Skeletal muscle satellite cell (primary cell): ENCODE data around the gene DAPK1.

Experiments used
- H3K27me3 ChIP-seq: 2 replicates; pipeline ENCODE4 v1.7.0; 2013; ENCODE audit warnings: low read length; ENCODE audit not compliant: control insufficient read depth, insufficient read depth
- H3K36me3 ChIP-seq: 2 replicates; pipeline ENCODE4 v1.7.0; 2013; ENCODE audit warnings: mild to moderate bottlenecking, control low read depth, low read length; ENCODE audit not compliant: insufficient read depth
- H3K4me1 ChIP-seq: 2 replicates; pipeline ENCODE4 v1.7.0; 2013; ENCODE audit warnings: low read length; ENCODE audit not compliant: control insufficient read depth, insufficient read depth
- H3K4me2 ChIP-seq: 2 replicates; pipeline ENCODE4 v1.7.0; 2013; ENCODE audit warnings: mild to moderate bottlenecking, low read length
- H3K4me3 ChIP-seq: 2 replicates; pipeline ENCODE4 v1.7.0; 2013; ENCODE audit warnings: low read length
- H3K9ac ChIP-seq: 2 replicates; pipeline ENCODE4 v1.7.0; 2013; ENCODE audit warnings: mild to moderate bottlenecking, low read depth, low read length, moderate library complexity
- H3K9me3 ChIP-seq: replicated peaks from 2 replicates; pipeline ENCODE4 v1.7.0; 2013; ENCODE audit warnings: mild to moderate bottlenecking, control low read depth, low read length

Gene DAPK1

GRCh38 chr9:87612536-87612935, 114.9 kb downstream of the DAPK1 start:
- H3K9me3 ChIP-seq, result no peaks in the 10 kb centered on the region
- H3K4me3 ChIP-seq, result no peak overlapping the region
- H3K36me3 ChIP-seq, result peaks cover 24% of the 10 kb centered on the region
- peaks cover 13% of the 10 kb centered on the region for H3K4me1 ChIP-seq
- no peaks in the 10 kb centered on the region for H3K27me3 ChIP-seq
- no peak overlapping the region for H3K9ac ChIP-seq
- H3K4me2 ChIP-seq, result no peak overlapping the region

GRCh38 chr9:87613265-87614111, 115.8 kb downstream of the DAPK1 start:
- no peaks in the 10 kb centered on the region for H3K27me3 ChIP-seq
- peaks cover 19% of the 10 kb centered on the region for H3K36me3 ChIP-seq
- H3K4me3 ChIP-seq, result no peak overlapping the region
- H3K4me1 ChIP-seq, result peaks cover 6% of the 10 kb centered on the region
- no peak overlapping the region for H3K4me2 ChIP-seq
- H3K9me3 ChIP-seq, result no peaks in the 10 kb centered on the region
- no peak overlapping the region for H3K9ac ChIP-seq

GRCh38 chr9:87614397-87614796, 116.7 kb downstream of the DAPK1 start:
- H3K4me1 ChIP-seq, result peaks cover 6% of the 10 kb centered on the region
- peaks cover 13% of the 10 kb centered on the region for H3K36me3 ChIP-seq
- no peak overlapping the region for H3K9ac ChIP-seq
- H3K4me2 ChIP-seq, result no peak overlapping the region
- no peaks in the 10 kb centered on the region for H3K9me3 ChIP-seq
- H3K4me3 ChIP-seq, result no peak overlapping the region
- no peaks in the 10 kb centered on the region for H3K27me3 ChIP-seq

GRCh38 chr9:87615136-87615535, 117.5 kb downstream of the DAPK1 start:
- H3K27me3 ChIP-seq, result no peaks in the 10 kb centered on the region
- H3K9me3 ChIP-seq, result no peaks in the 10 kb centered on the region
- no peak overlapping the region for H3K4me3 ChIP-seq
- H3K9ac ChIP-seq, result no peak overlapping the region
- H3K4me2 ChIP-seq, result no peak overlapping the region
- H3K36me3 ChIP-seq, result peaks cover 16% of the 10 kb centered on the region
- peaks cover 6% of the 10 kb centered on the region for H3K4me1 ChIP-seq

GRCh38 chr9:87615547-87616148, 118.0 kb downstream of the DAPK1 start:
- H3K9me3 ChIP-seq, result no peaks in the 10 kb centered on the region
- H3K4me3 ChIP-seq, result no peak overlapping the region
- no peak overlapping the region for H3K4me2 ChIP-seq
- peaks cover 3% of the 10 kb centered on the region for H3K4me1 ChIP-seq
- peaks cover 17% of the 10 kb centered on the region for H3K36me3 ChIP-seq
- no peaks in the 10 kb centered on the region for H3K27me3 ChIP-seq
- no peak overlapping the region for H3K9ac ChIP-seq

- H3K9me3 ChIP-seq, result no peaks in the 10 kb centered on the region
- no peak overlapping the region for H3K4me2 ChIP-seq
- no peak overlapping the region for H3K4me3 ChIP-seq
- H3K4me1 ChIP-seq, result no peaks in the 10 kb centered on the region
- H3K9ac ChIP-seq, result no peak overlapping the region
- no peaks in the 10 kb centered on the region for H3K27me3 ChIP-seq
- peaks cover 15% of the 10 kb centered on the region for H3K36me3 ChIP-seq
Measured at GRCh38 chr9:87618226-87618625, 120.6 kb downstream of the DAPK1 start.

- Histone ChIP-seq H3K4me3 (no peak overlapping the region), H3K9me3 (no peaks in the 10 kb centered on the region), H3K36me3 (peaks cover 17% of the 10 kb centered on the region), H3K4me2 (no peak overlapping the region), H3K27me3 (no peaks in the 10 kb centered on the region), H3K4me1 (no peaks in the 10 kb centered on the region), H3K9ac (no peak overlapping the region)
Measured at GRCh38 chr9:87618931-87619330, 121.3 kb downstream of the DAPK1 start.

- H3K9ac ChIP-seq, result no peak overlapping the region
- H3K4me2 ChIP-seq, result no peak overlapping the region
- no peaks in the 10 kb centered on the region for H3K9me3 ChIP-seq
- H3K4me3 ChIP-seq, result no peak overlapping the region
- H3K4me1 ChIP-seq, result no peaks in the 10 kb centered on the region
- H3K36me3 ChIP-seq, result peaks cover 19% of the 10 kb centered on the region
- no peaks in the 10 kb centered on the region for H3K27me3 ChIP-seq
Measured at GRCh38 chr9:87619346-87619745, 121.7 kb downstream of the DAPK1 start.

GRCh38 chr9:87620731-87621322, 123.2 kb downstream of the DAPK1 start:
- Histone ChIP-seq H3K9me3 (no peaks in the 10 kb centered on the region), H3K4me2 (no peak overlapping the region), H3K4me3 (no peak overlapping the region), H3K27me3 (no peaks in the 10 kb centered on the region), H3K36me3 (peaks cover 25% of the 10 kb centered on the region), H3K4me1 (no peaks in the 10 kb centered on the region), H3K9ac (no peak overlapping the region)

- Histone ChIP-seq H3K4me1 (no peaks in the 10 kb centered on the region), H3K9me3 (no peaks in the 10 kb centered on the region), H3K4me2 (no peak overlapping the region), H3K27me3 (no peaks in the 10 kb centered on the region), H3K36me3 (peaks cover 17% of the 10 kb centered on the region), H3K4me3 (no peak overlapping the region), H3K9ac (no peak overlapping the region)
Measured at GRCh38 chr9:87622098-87622497, 124.4 kb downstream of the DAPK1 start.

- peaks cover 17% of the 10 kb centered on the region for H3K36me3 ChIP-seq
- no peak overlapping the region for H3K4me2 ChIP-seq
- no peaks in the 10 kb centered on the region for H3K9me3 ChIP-seq
- H3K4me3 ChIP-seq, result no peak overlapping the region
- no peaks in the 10 kb centered on the region for H3K27me3 ChIP-seq
- H3K9ac ChIP-seq, result no peak overlapping the region
- H3K4me1 ChIP-seq, result no peaks in the 10 kb centered on the region
Measured at GRCh38 chr9:87622923-87623322, 125.3 kb downstream of the DAPK1 start.
